Dedifferentiated amniotic fluid mesenchymal stem cell (primary cell): Measurements from ENCODE around the gene INHBA.

ENCODE experiments used
- DNase-seq: peaks from one replicate; pipeline ENCODE4 v3.0.0-alpha.2; 2016; ENCODE audit errors: extremely low spot score

INHBA gene

GRCh38 chr7:41711283-41712064, 8.6 kb upstream of the INHBA start:
- DNase-seq, result no peak

- DNase-seq, result no peak
These were observed 7.9 kb upstream of the INHBA start for GRCh38 chr7:41710838-41711237.

DNA sequence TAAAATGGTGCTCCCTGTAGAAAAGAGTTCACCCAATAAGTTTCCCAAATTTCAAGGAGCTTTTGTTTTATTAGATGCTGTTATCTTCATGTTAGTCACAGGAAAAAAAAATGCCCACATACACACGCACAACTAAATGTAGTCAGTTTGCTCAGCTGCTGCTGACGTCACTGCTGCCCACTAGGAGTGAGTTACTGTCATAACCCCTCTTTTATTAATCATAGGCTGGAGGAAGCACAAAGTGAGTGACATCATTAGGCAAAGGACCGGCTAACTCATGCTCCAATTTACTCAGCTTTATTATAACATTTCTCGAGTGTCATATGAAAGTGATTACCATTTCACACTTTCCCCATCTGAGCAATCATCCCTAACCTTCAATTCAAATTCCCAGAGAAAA, 6.7 kb upstream of the INHBA start:
- DNase-seq, result peak; percentile 59

GRCh38 chr7:41708581-41709358, 5.9 kb upstream of the INHBA start:
- no peak for DNase-seq

GRCh38 chr7:41706228-41706930, 3.5 kb upstream of the INHBA start:
- no peak for DNase-seq

DNA sequence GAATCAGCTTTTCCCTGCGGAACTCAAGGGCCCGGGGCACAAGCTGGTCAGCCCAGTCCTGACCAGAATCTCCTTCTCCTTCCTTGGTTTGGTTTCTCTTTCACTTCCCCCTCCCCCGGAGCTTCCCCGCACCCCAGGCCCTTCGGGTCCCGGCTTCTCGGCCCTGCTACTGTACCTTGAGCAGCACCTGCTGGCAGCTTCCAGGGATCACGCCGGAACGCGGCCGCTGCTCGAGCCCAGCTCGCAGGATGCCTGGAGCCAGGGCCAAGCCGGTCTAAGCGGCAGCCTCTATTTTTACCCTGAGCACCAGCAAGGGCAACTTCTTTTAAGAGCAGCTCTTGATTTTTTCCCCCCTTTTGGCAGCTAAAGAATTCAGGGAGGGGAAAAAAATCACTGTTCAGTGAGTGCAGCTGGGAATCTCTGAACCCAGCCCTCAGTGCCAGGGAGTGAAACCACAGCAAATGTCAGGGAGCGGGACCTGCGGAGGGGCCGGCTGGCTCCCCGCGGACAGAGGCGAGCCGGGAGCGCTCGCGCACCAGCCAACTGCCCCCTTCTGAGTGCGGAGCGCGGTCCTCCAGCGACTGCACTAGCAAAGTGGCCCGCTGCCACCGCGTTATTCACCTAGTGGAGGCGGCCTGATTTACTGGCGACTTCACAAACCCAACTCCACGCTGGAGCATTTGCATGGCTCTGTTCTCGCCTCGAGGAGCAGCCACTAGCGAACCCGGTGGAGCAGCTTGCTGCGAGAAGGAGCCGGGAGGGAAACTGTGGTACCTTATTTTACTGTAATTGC, 2.4 kb upstream of the INHBA start:
- peak; percentile 88 for DNase-seq

DNA sequence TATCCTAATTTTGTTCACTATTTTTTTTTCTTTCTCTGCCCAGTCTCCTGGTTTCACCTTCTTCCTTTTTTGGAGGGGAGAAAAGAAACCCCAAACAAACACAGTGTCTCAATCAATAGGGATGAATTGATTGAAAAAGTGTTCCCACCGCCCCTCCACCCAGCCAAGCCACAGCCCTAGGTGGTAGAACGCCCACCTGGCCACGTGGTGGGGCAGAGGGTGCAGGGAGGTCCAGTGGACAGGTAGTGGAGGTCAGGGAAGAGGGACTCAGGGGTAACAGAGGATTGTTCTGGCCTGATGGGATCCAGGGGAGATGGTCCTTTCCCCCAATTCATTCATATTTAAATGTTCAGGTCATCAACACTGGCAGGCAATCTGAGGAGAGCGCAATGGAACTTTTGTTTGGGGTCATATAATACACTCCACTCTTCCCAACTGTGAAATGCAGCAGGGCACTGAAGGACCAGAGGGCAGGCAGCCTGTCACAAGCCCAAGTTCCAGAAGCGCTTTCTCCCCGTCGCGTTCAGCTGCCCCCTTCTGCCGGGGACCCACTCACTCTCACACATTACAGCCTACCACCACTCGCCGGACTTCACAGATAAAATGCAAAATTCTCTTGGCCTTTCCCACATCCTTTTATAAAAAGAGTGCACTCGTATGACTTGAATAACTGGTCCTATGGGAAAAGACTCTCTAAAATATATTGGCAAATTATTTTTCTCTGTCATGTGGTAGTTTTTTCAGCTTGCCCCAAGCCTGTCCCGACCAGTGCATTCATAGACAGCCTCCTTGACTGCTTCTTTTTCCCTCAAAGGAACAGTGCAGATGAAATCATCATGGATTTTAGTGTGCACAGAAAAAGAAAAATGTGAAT, 1.6 kb downstream of the INHBA start:
- DNase-seq, result no peak

- DNase-seq, result no peak
These were observed 2.8 kb downstream of the INHBA start for GRCh38 chr7:41700044-41700471.

DNA sequence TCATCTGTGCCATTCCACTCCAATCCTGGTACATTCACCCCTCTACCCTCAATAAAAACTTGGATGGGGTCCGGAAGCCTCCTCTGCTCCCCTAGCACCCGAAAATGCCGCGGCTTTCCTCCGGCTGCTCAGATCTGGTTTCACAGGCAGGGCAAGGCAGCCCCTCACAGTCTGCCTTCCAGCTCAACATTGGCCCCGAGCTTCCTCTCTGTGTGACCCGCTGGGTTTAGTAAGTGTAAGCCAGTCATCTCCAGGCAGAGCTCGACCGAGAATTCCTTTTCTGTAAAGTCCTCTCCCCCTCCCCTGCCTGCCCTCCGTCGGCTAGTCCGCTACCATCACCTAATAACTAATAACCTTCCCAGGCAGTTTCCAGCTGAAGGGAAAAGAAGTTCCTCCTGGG, 3.4 kb downstream of the INHBA start:
- no peak for DNase-seq

DNA sequence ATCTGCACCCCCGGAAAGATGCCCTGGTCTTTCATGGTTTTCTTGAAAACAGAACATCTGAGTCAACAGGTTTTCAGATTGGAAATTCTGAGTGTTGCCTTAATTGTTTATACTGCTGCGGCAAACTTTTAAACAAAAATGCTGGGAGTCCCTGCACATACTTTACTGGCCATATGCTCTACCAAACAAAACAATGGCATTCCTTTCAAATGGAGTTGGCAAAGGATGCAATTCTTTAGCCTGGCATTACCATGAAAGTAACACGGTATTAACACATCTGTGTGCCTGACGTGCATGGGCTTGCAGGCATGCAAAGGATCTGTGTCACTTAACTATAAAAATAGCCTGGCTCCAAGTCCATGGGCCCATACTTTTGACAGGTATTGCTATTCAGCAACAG, 4.2 kb downstream of the INHBA start:
- DNase-seq, result no peak

DNA sequence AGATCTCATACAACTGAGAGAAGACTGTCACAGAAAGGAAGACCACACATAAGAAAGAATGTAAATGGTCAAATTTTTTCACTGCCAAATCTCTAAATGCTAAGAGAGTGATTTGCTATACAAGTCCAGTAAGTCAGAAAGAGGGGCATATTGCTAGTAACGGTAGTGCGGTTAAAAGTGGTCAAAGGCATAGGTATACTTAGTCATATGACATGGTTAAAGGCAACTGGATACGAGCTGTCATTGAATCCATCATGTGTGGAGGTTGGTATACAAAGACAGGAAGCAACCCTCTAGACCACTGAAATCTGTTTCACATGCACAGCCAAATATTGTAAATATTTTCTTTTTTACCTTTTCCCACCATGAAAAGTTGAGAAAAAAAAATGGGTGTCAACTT, 4.8 kb downstream of the INHBA start:
- no peak for DNase-seq

DNA sequence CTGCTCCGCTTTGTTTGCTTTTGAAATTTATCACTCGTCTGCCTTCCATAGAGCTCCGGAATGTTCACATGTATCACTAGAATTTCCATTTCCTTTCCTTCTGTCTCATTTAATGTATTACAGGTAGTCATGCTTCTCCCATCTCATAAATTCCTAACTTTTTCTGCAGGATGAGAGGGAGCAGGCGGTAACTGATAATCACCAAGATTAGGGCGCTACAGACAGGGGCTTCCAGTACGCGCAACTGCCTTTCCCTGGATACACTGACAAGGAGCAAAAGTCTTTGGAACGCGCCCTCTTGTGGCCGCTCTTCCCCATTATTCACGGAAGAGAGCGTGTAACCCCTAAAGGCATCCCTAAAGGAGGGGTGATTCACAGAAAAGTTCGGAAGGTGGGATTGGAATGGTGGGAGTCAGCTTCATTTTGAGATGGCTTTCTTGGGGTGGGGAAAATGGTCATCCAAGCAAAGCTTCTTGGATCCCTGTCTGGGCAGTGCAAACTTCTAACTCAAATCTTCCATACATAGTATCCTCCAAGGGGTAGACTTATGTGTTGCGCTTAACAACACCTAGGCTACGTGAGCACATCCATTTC, 6.5 kb downstream of the INHBA start:
- DNase-seq, result peak; percentile 86

DNA sequence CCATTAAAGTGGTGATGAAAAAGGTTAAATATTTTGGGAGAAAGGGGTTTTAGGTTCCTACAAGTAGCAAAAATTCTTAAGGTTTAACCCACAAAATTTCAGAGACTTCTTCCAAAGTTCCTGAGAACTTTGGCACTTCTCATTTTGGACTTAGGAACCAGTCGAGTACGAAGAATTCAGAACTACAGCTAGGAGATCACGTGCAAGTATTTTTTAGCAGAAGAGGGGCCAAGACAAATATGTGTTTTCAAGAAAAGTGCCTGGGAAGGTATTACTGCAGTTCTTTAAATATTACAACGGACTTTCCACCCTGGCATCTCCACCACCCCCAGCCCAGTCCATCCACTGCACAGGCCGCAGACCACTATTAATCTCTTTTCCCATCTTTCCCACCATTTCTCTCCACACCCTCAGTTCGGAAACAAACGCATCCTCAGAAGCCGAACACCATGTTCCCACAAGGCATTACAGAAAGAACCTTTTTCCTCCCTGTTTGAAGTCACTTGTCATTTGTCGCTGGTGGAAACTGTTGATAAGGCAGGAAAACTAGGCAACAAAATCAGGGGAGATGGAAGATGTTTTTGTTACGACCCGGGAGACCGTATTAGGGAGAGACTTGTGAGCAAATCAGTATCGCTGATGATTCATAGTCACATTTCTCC, 7.1 kb downstream of the INHBA start:
- DNase-seq, result peak; percentile 58

GRCh38 chr7:41694495-41694894, 8.4 kb downstream of the INHBA start:
- DNase-seq, result no peak

- DNase-seq, result no peak
These were observed 9.5 kb downstream of the INHBA start for GRCh38 chr7:41693150-41693997.

GRCh38 chr7:41692251-41692650, 10.6 kb downstream of the INHBA start:
- DNase-seq, result no peak

DNA sequence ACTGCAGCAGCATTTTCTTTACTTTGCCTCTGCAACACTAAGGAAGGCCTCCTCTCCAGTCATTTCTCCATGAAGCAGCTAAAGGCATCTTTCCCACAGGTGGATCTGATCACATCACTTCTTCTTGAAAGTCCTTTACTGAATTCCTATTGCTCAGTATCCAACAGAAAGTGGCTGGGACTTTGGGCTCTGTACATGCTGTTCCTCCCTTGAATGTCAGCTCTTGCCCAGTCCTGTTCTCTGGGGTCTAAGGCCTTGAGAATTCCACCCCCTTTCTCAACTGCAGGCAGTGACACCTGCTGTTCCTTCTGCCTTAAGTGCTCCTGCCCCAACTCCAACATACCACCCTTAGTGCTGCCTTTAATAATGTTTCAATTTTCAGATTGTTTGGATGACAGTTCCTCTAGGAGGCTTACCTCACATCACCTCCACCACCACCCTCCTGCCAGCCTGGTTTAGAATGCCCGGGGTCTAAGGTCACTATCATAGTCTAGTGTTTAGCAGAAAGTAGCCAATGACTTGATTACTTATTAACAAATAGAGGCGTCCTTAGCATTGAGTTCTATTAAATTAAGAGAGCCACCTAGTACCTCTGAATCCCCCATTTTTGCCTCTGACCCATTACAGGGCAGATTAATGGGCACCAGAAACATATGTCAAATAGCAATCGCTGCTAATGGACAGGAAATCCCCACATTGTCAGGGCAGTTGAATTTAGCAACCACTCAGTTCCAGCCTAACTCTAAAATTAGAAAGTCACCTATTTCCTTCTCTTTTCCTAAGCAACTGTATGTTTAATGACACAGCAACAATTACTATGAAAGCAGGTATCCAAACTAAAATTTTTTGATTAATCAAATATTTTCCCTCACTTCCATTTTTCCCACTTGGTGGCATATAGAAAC, 11.4 kb downstream of the INHBA start:
- DNase-seq, result no peak

- DNase-seq, result no peak
These were observed 13.1 kb downstream of the INHBA start for GRCh38 chr7:41689815-41690214.
